K562 (cell line): ENCODE measurements around the gene ZDHHC8. TPM values are rescaled to one million over a fixed set of nuclear protein-coding genes. Genes with fewer than 3 reads are reported as not detected.

ENCODE experiments used
- BRD4 ChIP-seq: fragments of 200-600 bp; sonication (generic); IDR thresholded peaks from 2 replicates; pipeline ENCODE4 v1.6.1; 2017; ENCODE audit warnings: inconsistent platforms
- FOXA1 ChIP-seq: fragments of 450-650 bp; IDR thresholded peaks from 2 replicates; pipeline ENCODE4 v1.6.1; 2016; ENCODE audit warnings: mild to moderate bottlenecking, borderline replicate concordance
- L3MBTL2 ChIP-seq: fragments of 450-650 bp; IDR thresholded peaks from 2 replicates; pipeline ENCODE4 v1.6.1; 2016; ENCODE audit warnings: mild to moderate bottlenecking, moderate library complexity
- MECOM ChIP-seq: fragments of 250-450 bp; sonication (Bioruptor Pico); IDR thresholded peaks from 2 replicates; pipeline ENCODE4 v1.8.0; 2022; ENCODE audit warnings: inconsistent platforms
- POLR2A ChIP-seq: fragments of 450-650 bp; conservative IDR thresholded peaks from 2 replicates; pipeline ENCODE4 v1.6.1; 2016
- RBFOX2 ChIP-seq: fragments of 200-400 bp; formaldehyde crosslinking; IDR thresholded peaks from 2 replicates; pipeline ENCODE4 v1.6.1; 2017; ENCODE audit warnings: low read depth, mild to moderate bottlenecking, low read length, moderate library complexity
- SMAD2 ChIP-seq: fragments of 150-350 bp; IDR thresholded peaks from 2 replicates; pipeline ENCODE4 v1.6.1; 2014; ENCODE audit warnings: low read depth, mild to moderate bottlenecking, low read length
- SNRNP70 ChIP-seq: fragments of 200-400 bp; formaldehyde crosslinking; optimal IDR thresholded peaks from 2 replicates; pipeline ENCODE3; 2017; ENCODE audit warnings: low read depth, low read length
- TFAM ChIP-seq: fragments of 250-450 bp; sonication (Bioruptor Pico); conservative IDR thresholded peaks from 2 replicates; pipeline ENCODE4 v1.5.0; 2021; ENCODE audit warnings: mild to moderate bottlenecking, moderate library complexity
- TGIF2 ChIP-seq: sonication (generic); formaldehyde crosslinking; IDR thresholded peaks from 2 replicates; pipeline ENCODE4 v1.8.1; 2022; ENCODE audit warnings: mild to moderate bottlenecking, missing genetic modification reagents, moderate library complexity
- XRCC4 ChIP-seq: IDR thresholded peaks from one replicate; pipeline ENCODE4 v1.6.1; 2011; ENCODE audit not compliant: insufficient read depth, insufficient read length; ENCODE audit errors: extremely low read depth
- ZC3H11A ChIP-seq: IDR thresholded peaks from 2 replicates; pipeline ENCODE4 v1.6.1; 2012; ENCODE audit warnings: low read depth, low read length, improper control_type of control experiment
- ZNF133 ChIP-seq: fragments of 250-450 bp; sonication (Bioruptor Pico); IDR thresholded peaks from 2 replicates; pipeline ENCODE4 v1.4.0; 2020; ENCODE audit warnings: mild to moderate bottlenecking
- ZNF444 ChIP-seq: fragments of 250-450 bp; sonication (Bioruptor Pico); IDR thresholded peaks from 2 replicates; pipeline ENCODE4 v1.4.0; 2020; ENCODE audit warnings: mild to moderate bottlenecking, moderate library complexity
- ZNF668 ChIP-seq: fragments of 250-450 bp; sonication (Bioruptor Pico); IDR thresholded peaks from 2 replicates; pipeline ENCODE4 v1.8.0; 2022; ENCODE audit warnings: mild to moderate bottlenecking, inconsistent platforms
- polyA plus RNA-seq, 8 experiments: library from polyadenylated mRNA; depleted of rRNA in 4 of 8; stranded (reverse) in 5 of 8; unstranded in 3 of 8; fragments of >200 nt; fragmentation: Nextera tagmentation in 2 of 8; fragmentation: Illumina TruSeq in 1 of 8; extraction: Ambion mirVana in 2 of 8; extraction: Trizol in 1 of 8; gene quantifications; 2 replicates each; pipeline versions ENCODE4 v1.2.1 to v1.2.3, GENCODE V29; 2011 to 2014; ENCODE audit warnings: inconsistent platforms in 1 of 8, missing spikeins in 1 of 8
- total RNA-seq, 7 experiments: library from RNA; depleted of rRNA in 6 of 7; stranded (reverse); fragments of >200 nt in 6 of 7; fragmentation: Illumina TruSeq in 2 of 7; extraction: Trizol in 2 of 7; gene quantifications; 2 replicates each; pipeline versions ENCODE4 v1.2.1 to v1.2.3, GENCODE V29; 2011 to 2021; ENCODE audit warnings: low replicate concordance in 1 of 7
- TF ChIP-seq, protein P1 (sequence below): fragments of 200-800 bp; sonication (Bioruptor generic); IDR thresholded peaks from 2 replicates; pipeline ENCODE4 v1.6.1; 2017; ENCODE audit warnings: missing genetic modification characterization, missing compliant biosample characterization
- TF ChIP-seq, protein P2 (sequence below), 2 experiments: fragments of 450-650 bp in 1 of 2; sonication (generic) in 1 of 2; formaldehyde crosslinking in 1 of 2; IDR thresholded peaks; 2 replicates each; pipeline versions ENCODE4 v1.7.1 to v1.9.0; 2016 to 2022; ENCODE audit warnings: inconsistent platforms in 1 of 2, mild to moderate bottlenecking in 1 of 2, missing genetic modification reagents in 1 of 2

ZDHHC8 gene
- total and polyA plus RNA-seq, 9 of the 15 experiments (the other 6 are each of a cell fraction or from before 2014, with no cell fraction given): 0.04 to 109 (median 16.4) TPM

- TF ChIP-seq, protein P1, sequence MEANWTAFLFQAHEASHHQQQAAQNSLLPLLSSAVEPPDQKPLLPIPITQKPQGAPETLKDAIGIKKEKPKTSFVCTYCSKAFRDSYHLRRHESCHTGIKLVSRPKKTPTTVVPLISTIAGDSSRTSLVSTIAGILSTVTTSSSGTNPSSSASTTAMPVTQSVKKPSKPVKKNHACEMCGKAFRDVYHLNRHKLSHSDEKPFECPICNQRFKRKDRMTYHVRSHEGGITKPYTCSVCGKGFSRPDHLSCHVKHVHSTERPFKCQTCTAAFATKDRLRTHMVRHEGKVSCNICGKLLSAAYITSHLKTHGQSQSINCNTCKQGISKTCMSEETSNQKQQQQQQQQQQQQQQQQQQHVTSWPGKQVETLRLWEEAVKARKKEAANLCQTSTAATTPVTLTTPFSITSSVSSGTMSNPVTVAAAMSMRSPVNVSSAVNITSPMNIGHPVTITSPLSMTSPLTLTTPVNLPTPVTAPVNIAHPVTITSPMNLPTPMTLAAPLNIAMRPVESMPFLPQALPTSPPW (CRISPR knock-in tag): 0 out of 2 replicates have a peak, but pooled peaks have one; percentile 33
- TF ChIP-seq TGIF2 (no peak), MECOM (no peak), SMAD2 (no peak), ZNF668 (CRISPR knock-in tag) (no peak), BRD4 (0 out of 2 replicates have a peak, but pooled peaks have one; percentile 64), SNRNP70 (no peak), POLR2A (no peak; the same call in 1 of the 2 replicates), ZNF133 (0 out of 2 replicates have a peak, but pooled peaks have one; percentile 75), TFAM (no peak), L3MBTL2 (peak; percentile 23; the same call in 1 of the 2 replicates), ZNF444 (CRISPR knock-in tag) (0 out of 2 replicates have a peak, but pooled peaks have one; percentile 42), ZC3H11A (peak; percentile 92), RBFOX2 (no peak; the same call in 1 of the 2 replicates), FOXA1 (no peak), XRCC4 (no peak)
- TF ChIP-seq, protein P2, sequence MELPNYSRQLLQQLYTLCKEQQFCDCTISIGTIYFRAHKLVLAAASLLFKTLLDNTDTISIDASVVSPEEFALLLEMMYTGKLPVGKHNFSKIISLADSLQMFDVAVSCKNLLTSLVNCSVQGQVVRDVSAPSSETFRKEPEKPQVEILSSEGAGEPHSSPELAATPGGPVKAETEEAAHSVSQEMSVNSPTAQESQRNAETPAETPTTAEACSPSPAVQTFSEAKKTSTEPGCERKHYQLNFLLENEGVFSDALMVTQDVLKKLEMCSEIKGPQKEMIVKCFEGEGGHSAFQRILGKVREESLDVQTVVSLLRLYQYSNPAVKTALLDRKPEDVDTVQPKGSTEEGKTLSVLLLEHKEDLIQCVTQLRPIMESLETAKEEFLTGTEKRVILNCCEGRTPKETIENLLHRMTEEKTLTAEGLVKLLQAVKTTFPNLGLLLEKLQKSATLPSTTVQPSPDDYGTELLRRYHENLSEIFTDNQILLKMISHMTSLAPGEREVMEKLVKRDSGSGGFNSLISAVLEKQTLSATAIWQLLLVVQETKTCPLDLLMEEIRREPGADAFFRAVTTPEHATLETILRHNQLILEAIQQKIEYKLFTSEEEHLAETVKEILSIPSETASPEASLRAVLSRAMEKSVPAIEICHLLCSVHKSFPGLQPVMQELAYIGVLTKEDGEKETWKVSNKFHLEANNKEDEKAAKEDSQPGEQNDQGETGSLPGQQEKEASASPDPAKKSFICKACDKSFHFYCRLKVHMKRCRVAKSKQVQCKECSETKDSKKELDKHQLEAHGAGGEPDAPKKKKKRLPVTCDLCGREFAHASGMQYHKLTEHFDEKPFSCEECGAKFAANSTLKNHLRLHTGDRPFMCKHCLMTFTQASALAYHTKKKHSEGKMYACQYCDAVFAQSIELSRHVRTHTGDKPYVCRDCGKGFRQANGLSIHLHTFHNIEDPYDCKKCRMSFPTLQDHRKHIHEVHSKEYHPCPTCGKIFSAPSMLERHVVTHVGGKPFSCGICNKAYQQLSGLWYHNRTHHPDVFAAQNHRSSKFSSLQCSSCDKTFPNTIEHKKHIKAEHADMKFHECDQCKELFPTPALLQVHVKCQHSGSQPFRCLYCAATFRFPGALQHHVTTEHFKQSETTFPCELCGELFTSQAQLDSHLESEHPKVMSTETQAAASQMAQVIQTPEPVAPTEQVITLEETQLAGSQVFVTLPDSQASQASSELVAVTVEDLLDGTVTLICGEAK (IDR thresholded peaks at IDR 0.05): 0 out of 2 replicates have a peak, but pooled peaks have one; percentile 27
- TF ChIP-seq, protein P2 (CRISPR knock-in tag; IDR thresholded peaks at IDR 0.05): peak; percentile 53; the same call in 1 of the 2 replicates
Measured at GRCh38 chr22:20128902-20129746, 2.5 kb upstream of the ZDHHC8 start (continued).
